Cardiac muscle cell (in vitro differentiated cells and primary cell): ENCODE results near the gene TPD52L2. TPM values are rescaled to one million over a fixed set of nuclear protein-coding genes. Genes with fewer than 3 reads are reported as not detected.

ENCODE experiments used
- DNase-seq, 2 donors: peaks; one replicate each; pipeline versions ENCODE4 v3.0.0 to v3.0.0-alpha.2; 2010 to 2017; ENCODE audit warnings: low read depth in 1 of 2, low spot score in 1 of 2
- H3K27ac ChIP-seq: fragments of 200-600 bp; sonication (generic); 2 replicates; pipeline ENCODE4 v1.5.1; 2016
- H3K27me3 ChIP-seq: fragments of 200-600 bp; sonication (generic); 2 replicates; pipeline ENCODE4 v1.6.0; 2016; ENCODE audit warnings: control low read depth
- H3K36me3 ChIP-seq: fragments of 200-600 bp; sonication (generic); 2 replicates; pipeline ENCODE4 v1.5.1; 2016; ENCODE audit warnings: control low read depth
- H3K4me1 ChIP-seq: fragments of 200-600 bp; sonication (generic); 2 replicates; pipeline ENCODE4 v1.8.1; 2017; ENCODE audit warnings: low read depth, mild to moderate bottlenecking, mixed run types
- H3K4me3 ChIP-seq: fragments of 200-600 bp; sonication (generic); 2 replicates; pipeline ENCODE4 v1.5.1; 2016; ENCODE audit warnings: mild to moderate bottlenecking
- H3K9me3 ChIP-seq: fragments of 200-600 bp; sonication (generic); 2 replicates; pipeline ENCODE4 v1.5.1; 2017; ENCODE audit warnings: low read depth, mild to moderate bottlenecking, control low read depth
- polyA plus RNA-seq: library from polyadenylated mRNA; unstranded; fragments of >200 nt; fragmentation: Nextera tagmentation; extraction: Ambion mirVana; gene quantifications from 2 replicates; pipeline ENCODE4 v1.2.1, GENCODE V29; 2016
- total RNA-seq: library from RNA; depleted of rRNA; stranded (reverse); fragments of >200 nt; gene quantifications from 2 replicates; pipeline ENCODE4 v1.2.3, GENCODE V29; 2016
- TF ChIP-seq, protein P1 (sequence below): IDR thresholded peaks from 2 replicates; pipeline ENCODE4 v1.5.1; 2012; ENCODE audit warnings: low read depth, mild to moderate bottlenecking, low read length

The TPD52L2 gene
- total and polyA plus RNA-seq, 2 experiments from 2014 or later, result 103 to 114 TPM

DNA sequence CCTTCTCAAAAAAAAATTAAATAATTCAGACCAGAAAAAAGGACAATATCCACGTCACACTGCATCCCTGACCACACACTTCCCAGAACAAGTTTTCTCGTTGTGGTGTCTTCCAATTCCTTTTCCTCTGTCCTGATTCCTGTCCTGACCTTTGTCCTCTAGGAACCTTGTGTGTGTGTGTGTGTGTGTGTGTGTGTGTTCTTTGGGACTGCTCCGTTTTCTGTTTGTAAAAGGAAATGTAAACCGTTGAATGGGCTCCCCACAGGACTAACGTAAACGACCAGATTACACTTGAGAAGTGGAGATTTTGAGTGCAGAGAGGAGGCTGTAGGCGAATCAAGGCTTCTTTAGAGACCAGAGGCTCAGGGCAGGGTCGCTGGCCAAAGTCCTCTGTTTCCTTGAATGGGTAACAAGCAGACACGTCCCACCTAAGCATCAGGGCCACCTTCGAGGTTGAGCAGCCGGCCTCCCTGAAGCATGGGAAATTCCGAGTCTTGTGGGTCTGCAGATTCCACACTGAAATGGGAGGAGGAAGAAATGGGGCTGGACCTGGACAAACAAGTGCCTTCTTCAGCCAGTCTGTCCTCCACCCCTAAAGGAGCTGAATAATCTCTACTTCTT lies 41.3 kb upstream of the TPD52L2 start:
- peaks cover 11% of the 10 kb centered on the region for H3K4me1 ChIP-seq
- H3K27ac ChIP-seq, result peak overlapping the region; percentile 22
- H3K9me3 ChIP-seq, result no peaks in the 10 kb centered on the region
- H3K4me3 ChIP-seq, result no peak overlapping the region
- DNase-seq, result no peak
- no peaks in the 10 kb centered on the region for H3K36me3 ChIP-seq
- TF ChIP-seq, protein P1, sequence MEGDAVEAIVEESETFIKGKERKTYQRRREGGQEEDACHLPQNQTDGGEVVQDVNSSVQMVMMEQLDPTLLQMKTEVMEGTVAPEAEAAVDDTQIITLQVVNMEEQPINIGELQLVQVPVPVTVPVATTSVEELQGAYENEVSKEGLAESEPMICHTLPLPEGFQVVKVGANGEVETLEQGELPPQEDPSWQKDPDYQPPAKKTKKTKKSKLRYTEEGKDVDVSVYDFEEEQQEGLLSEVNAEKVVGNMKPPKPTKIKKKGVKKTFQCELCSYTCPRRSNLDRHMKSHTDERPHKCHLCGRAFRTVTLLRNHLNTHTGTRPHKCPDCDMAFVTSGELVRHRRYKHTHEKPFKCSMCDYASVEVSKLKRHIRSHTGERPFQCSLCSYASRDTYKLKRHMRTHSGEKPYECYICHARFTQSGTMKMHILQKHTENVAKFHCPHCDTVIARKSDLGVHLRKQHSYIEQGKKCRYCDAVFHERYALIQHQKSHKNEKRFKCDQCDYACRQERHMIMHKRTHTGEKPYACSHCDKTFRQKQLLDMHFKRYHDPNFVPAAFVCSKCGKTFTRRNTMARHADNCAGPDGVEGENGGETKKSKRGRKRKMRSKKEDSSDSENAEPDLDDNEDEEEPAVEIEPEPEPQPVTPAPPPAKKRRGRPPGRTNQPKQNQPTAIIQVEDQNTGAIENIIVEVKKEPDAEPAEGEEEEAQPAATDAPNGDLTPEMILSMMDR, result no peak
- H3K27me3 ChIP-seq, result no peaks in the 10 kb centered on the region

DNA sequence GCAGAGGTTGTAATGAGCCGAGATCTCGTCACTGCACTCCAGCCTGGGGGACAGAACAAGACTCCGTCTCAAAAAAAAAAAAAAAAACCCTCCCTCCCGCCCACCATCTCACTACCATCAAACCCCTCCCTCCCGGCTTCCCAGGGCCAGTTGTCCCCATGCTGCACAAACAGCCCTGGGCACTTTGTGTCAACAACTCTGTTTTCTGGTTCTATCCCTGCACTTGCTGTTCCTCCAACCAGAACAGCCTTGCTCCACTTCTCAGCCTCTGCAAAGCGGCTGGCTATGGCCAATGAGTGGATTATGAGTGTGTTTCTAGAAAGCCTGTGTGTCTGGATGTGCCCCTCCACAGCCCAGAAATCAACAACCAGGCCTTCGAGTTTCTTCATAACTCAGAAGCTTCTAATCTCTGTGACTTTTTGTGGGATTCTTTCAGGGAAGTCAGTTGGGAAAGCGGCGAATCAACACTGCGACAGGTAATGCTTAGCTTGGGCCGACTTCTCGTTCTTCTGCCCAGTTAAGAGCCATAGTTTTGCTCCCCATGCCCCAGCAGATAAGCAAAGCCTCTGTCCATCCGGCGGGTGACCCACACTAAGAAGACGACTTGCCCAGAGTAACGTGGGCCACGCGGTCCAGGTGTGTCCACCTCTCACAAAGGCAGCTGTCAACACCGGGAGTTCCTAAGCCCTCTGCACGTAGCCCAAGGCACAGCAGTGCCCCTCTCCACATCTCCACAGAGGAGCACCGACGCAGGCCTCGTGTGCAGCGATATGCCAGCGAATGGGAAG lies 39.5 kb upstream of the TPD52L2 start:
- Histone ChIP-seq H3K4me1 (peaks cover 22% of the 10 kb centered on the region), H3K36me3 (no peaks in the 10 kb centered on the region), H3K4me3 (no peak overlapping the region), H3K27ac (peak overlapping the region; percentile 58), H3K27me3 (no peaks in the 10 kb centered on the region), H3K9me3 (no peaks in the 10 kb centered on the region)
- no peak for DNase-seq
- TF ChIP-seq, protein P1, result no peak

DNA sequence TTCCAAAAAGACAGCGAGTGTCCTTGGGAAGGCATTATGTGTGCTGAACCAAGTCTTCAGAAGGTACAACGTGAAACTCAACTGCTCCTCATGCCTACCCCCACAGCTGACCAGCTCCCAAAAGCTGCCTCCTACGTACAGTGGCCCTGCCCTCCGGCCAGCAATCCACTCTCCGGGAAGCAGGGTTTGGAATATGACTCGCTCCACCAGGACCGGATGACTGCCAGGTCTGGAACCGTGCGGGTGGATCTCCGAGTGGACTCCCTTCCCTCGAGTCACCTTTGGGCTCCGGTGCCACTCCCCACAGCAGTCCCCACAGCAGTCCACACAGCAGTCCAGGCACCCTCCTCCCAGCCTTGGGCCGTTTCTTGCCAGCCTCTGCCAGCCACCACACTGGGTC lies 38.3 kb upstream of the TPD52L2 start:
- DNase-seq, result no peak
- peaks cover 22% of the 10 kb centered on the region for H3K4me1 ChIP-seq
- TF ChIP-seq, protein P1, result no peak
- H3K36me3 ChIP-seq, result no peaks in the 10 kb centered on the region
- H3K9me3 ChIP-seq, result no peaks in the 10 kb centered on the region
- no peak overlapping the region for H3K27ac ChIP-seq
- no peaks in the 10 kb centered on the region for H3K27me3 ChIP-seq
- H3K4me3 ChIP-seq, result no peak overlapping the region

DNA sequence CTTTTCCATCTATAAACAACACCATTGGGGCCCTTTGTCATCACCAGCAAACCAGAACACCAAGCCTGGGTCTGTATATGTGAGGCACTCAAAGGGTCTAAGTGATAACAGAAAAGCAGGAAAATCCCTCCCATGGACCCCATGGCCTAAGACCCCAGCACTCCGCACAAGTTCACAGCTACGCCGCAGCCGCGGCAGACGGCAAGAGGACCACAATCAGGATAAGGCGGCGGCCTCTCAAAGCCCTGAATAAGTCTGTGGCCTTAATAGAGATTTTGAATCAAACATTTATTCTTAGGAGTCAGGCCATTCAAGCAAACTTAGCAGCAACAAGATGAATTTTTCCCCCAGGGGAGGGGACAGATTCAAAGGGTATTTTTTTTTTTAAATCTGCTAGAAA lies 36.9 kb upstream of the TPD52L2 start:
- H3K9me3 ChIP-seq, result no peaks in the 10 kb centered on the region
- H3K27ac ChIP-seq, result peak overlapping the region; percentile 25
- H3K4me3 ChIP-seq, result no peak overlapping the region
- DNase-seq, result no peak
- peaks cover 22% of the 10 kb centered on the region for H3K4me1 ChIP-seq
- TF ChIP-seq, protein P1, result no peak
- no peaks in the 10 kb centered on the region for H3K27me3 ChIP-seq
- H3K36me3 ChIP-seq, result no peaks in the 10 kb centered on the region

DNA sequence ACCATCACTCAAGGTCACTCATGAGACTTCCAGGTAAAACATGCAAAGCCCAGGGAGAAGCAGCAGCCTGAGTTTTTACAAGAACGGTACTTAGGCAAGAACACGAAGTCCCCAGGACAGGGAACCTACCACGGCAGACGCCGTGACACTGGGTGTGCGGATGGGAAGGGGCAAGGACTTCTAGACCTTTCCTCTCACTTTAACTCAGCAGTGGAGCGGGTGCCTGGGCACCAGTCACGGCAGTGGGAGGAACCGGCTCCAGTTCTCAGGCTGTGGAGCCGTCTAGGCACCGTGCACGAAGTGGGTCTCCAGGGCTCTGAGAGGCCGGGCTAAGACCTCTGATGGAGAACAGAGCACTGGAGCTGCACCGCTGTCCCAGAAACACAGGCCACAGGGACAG lies 36.5 kb upstream of the TPD52L2 start:
- DNase-seq, result no peak
- TF ChIP-seq, protein P1, result no peak
- peak overlapping the region; percentile 99 for H3K4me3 ChIP-seq

More for the DNA sequence above, 36.5 kb upstream of the TPD52L2 start:
- Histone ChIP-seq H3K36me3 (no peaks in the 10 kb centered on the region), H3K4me1 (peaks cover 23% of the 10 kb centered on the region), H3K27me3 (no peaks in the 10 kb centered on the region), H3K9me3 (no peaks in the 10 kb centered on the region), H3K27ac (peak overlapping the region; percentile 49)
